ENCODE measurements around the gene MLPH.

MLPH gene

GRCh38 chr2:237515621-237516275 lies 28.7 kb downstream of the MLPH start:
- DNase-seq = no peak
- no peak for ATAC-seq (replicated peaks)
- Mint-ChIP-seq H3K27me3 (peaks cover 2 to 5% of the 10 kb centered on the region in 2 donors), H3K4me1 (ENCODE audit: low read depth in 2 of 2) (no peaks in the 10 kb centered on the region), H3K27ac (peak overlapping the region in 1 of 2 donors; percentile 9), H3K9me3 (no peaks in the 10 kb centered on the region), H3K36me3 (ENCODE audit: insufficient read depth) (no peaks in the 10 kb centered on the region), H3K4me3 (no peak overlapping the region)

GRCh38 chr2:237517163-237517562 lies 30.1 kb downstream of the MLPH start:
- Mint-ChIP-seq H3K36me3 (ENCODE audit: insufficient read depth) (no peaks in the 10 kb centered on the region), H3K4me3 (no peak overlapping the region), H3K27me3 (no peaks in the 10 kb centered on the region), H3K27ac (no peak overlapping the region), H3K9me3 (no peaks in the 10 kb centered on the region), H3K4me1 (ENCODE audit: low read depth in 2 of 2) (no peaks in the 10 kb centered on the region)
- ATAC-seq (replicated peaks) (no peak), DNase-seq (no peak)

GRCh38 chr2:237517990-237518389 lies 30.9 kb downstream of the MLPH start:
- H3K27me3 Mint-ChIP-seq = no peaks in the 10 kb centered on the region
- no peaks in the 10 kb centered on the region for H3K9me3 Mint-ChIP-seq
- no peak for DNase-seq
- no peak overlapping the region for H3K4me3 Mint-ChIP-seq
- H3K36me3 Mint-ChIP-seq (ENCODE audit: insufficient read depth) = no peaks in the 10 kb centered on the region
- no peaks in the 10 kb centered on the region for H3K4me1 Mint-ChIP-seq (ENCODE audit: low read depth in 2 of 2)
- no peak overlapping the region for H3K27ac Mint-ChIP-seq
- ATAC-seq (replicated peaks) = no peak

- Mint-ChIP-seq H3K4me3 (no peak overlapping the region), H3K9me3 (no peaks in the 10 kb centered on the region), H3K4me1 (ENCODE audit: low read depth in 2 of 2) (no peaks in the 10 kb centered on the region), H3K36me3 (ENCODE audit: insufficient read depth) (no peaks in the 10 kb centered on the region), H3K27me3 (no peaks in the 10 kb centered on the region), H3K27ac (no peak overlapping the region)
- DNase-seq (no peak), ATAC-seq (replicated peaks) (no peak)
Measured at GRCh38 chr2:237519506-237520245, 32.6 kb downstream of the MLPH start.

GRCh38 chr2:237520290-237520689 lies 33.2 kb downstream of the MLPH start:
- ATAC-seq (replicated peaks) (no peak), DNase-seq (no peak)
- Mint-ChIP-seq H3K4me3 (no peak overlapping the region), H3K27me3 (no peaks in the 10 kb centered on the region), H3K36me3 (ENCODE audit: insufficient read depth) (no peaks in the 10 kb centered on the region), H3K27ac (no peak overlapping the region), H3K9me3 (no peaks in the 10 kb centered on the region), H3K4me1 (ENCODE audit: low read depth in 2 of 2) (no peaks in the 10 kb centered on the region)

GRCh38 chr2:237524631-237525030 lies 37.6 kb downstream of the MLPH start:
- H3K27ac Mint-ChIP-seq = no peak overlapping the region
- H3K36me3 Mint-ChIP-seq (ENCODE audit: insufficient read depth) = no peaks in the 10 kb centered on the region
- H3K4me3 Mint-ChIP-seq = no peak overlapping the region
- H3K27me3 Mint-ChIP-seq = no peaks in the 10 kb centered on the region
- DNase-seq (no peak), ATAC-seq (replicated peaks) (no peak)
- H3K4me1 Mint-ChIP-seq (ENCODE audit: low read depth in 2 of 2) = no peaks in the 10 kb centered on the region
- no peaks in the 10 kb centered on the region for H3K9me3 Mint-ChIP-seq

GRCh38 chr2:237525559-237526157 lies 38.6 kb downstream of the MLPH start:
- H3K27me3 Mint-ChIP-seq = no peaks in the 10 kb centered on the region
- ATAC-seq (replicated peaks) (no peak), DNase-seq (no peak)
- no peaks in the 10 kb centered on the region for H3K36me3 Mint-ChIP-seq (ENCODE audit: insufficient read depth)
- H3K4me1 Mint-ChIP-seq (ENCODE audit: low read depth in 2 of 2) = no peaks in the 10 kb centered on the region
- no peak overlapping the region for H3K27ac Mint-ChIP-seq
- H3K4me3 Mint-ChIP-seq = no peak overlapping the region
- H3K9me3 Mint-ChIP-seq = no peaks in the 10 kb centered on the region

GRCh38 chr2:237527233-237527632 lies 40.2 kb downstream of the MLPH start:
- ATAC-seq (replicated peaks) (no peak), DNase-seq (no peak)
- no peaks in the 10 kb centered on the region for H3K27me3 Mint-ChIP-seq
- H3K36me3 Mint-ChIP-seq (ENCODE audit: insufficient read depth) = no peaks in the 10 kb centered on the region
- no peaks in the 10 kb centered on the region for H3K4me1 Mint-ChIP-seq (ENCODE audit: low read depth in 2 of 2)
- no peaks in the 10 kb centered on the region for H3K9me3 Mint-ChIP-seq
- no peak overlapping the region for H3K27ac Mint-ChIP-seq
- H3K4me3 Mint-ChIP-seq = no peak overlapping the region

GRCh38 chr2:237527766-237528165 lies 40.7 kb downstream of the MLPH start:
- Mint-ChIP-seq H3K4me3 (no peak overlapping the region), H3K9me3 (no peaks in the 10 kb centered on the region), H3K36me3 (ENCODE audit: insufficient read depth) (no peaks in the 10 kb centered on the region), H3K27me3 (no peaks in the 10 kb centered on the region), H3K4me1 (ENCODE audit: low read depth in 2 of 2) (no peaks in the 10 kb centered on the region), H3K27ac (no peak overlapping the region)
- no peak for ATAC-seq (replicated peaks)
- DNase-seq = no peak

GRCh38 chr2:237529452-237530402 lies 42.7 kb downstream of the MLPH start:
- Mint-ChIP-seq H3K9me3 (no peaks in the 10 kb centered on the region), H3K27ac (no peak overlapping the region), H3K36me3 (ENCODE audit: insufficient read depth) (no peaks in the 10 kb centered on the region), H3K4me1 (ENCODE audit: low read depth in 2 of 2) (no peaks in the 10 kb centered on the region), H3K27me3 (peaks cover 6% of the 10 kb centered on the region in 2 donors), H3K4me3 (no peak overlapping the region)
- no peak for DNase-seq
- no peak for ATAC-seq (replicated peaks)

GRCh38 chr2:237530472-237531433 lies 43.7 kb downstream of the MLPH start:
- no peak overlapping the region for H3K27ac Mint-ChIP-seq
- DNase-seq (no peak), ATAC-seq (replicated peaks) (no peak)
- H3K9me3 Mint-ChIP-seq = no peaks in the 10 kb centered on the region
- H3K27me3 Mint-ChIP-seq = peaks cover 7 to 17% of the 10 kb centered on the region in 2 donors
- H3K36me3 Mint-ChIP-seq (ENCODE audit: insufficient read depth) = no peaks in the 10 kb centered on the region
- H3K4me1 Mint-ChIP-seq (ENCODE audit: low read depth in 2 of 2) = no peaks in the 10 kb centered on the region
- H3K4me3 Mint-ChIP-seq = no peak overlapping the region

GRCh38 chr2:237532160-237532559 lies 45.1 kb downstream of the MLPH start:
- no peaks in the 10 kb centered on the region for H3K36me3 Mint-ChIP-seq (ENCODE audit: insufficient read depth)
- ATAC-seq (replicated peaks) (no peak), DNase-seq (no peak)
- H3K9me3 Mint-ChIP-seq = no peaks in the 10 kb centered on the region
- no peak overlapping the region for H3K27ac Mint-ChIP-seq
- H3K4me1 Mint-ChIP-seq (ENCODE audit: low read depth in 2 of 2) = no peaks in the 10 kb centered on the region
- H3K27me3 Mint-ChIP-seq = peaks cover 11 to 31% of the 10 kb centered on the region in 2 donors
- H3K4me3 Mint-ChIP-seq = no peak overlapping the region

Measured in effector memory CD8-positive, alpha-beta T cell (primary cell).